ENCODE results near the gene SERPINA3. TPM values are rescaled to one million over a fixed set of nuclear protein-coding genes. Genes with fewer than 3 reads are reported as not detected.

SERPINA3 gene
- total RNA-seq, 1 donor from 2014 or later: not detected

DNA sequence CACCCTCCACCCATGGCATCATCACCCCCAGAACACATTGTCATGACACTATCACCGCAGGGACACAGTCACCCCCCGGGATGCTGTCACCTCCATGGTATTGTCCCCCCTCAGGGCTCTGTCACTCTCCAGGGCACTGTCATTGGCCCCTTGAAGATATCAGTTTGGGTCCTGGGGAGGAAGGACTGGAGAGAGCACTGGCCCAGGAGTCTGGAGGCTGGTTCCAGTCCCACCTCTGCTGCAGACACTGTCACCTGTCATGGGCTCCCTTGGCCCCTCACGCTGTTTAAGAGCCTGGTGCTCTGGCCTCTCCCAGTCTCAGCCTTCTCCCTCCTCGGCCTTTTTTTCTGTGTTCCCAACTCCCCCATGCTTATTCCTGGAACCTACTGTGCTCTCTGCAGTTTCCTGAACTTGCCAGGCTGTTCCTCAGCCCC is 31.9 kb downstream of the SERPINA3 start:
- H3K27me3 ChIP-seq: no peaks in the 10 kb centered on the region
- no peak overlapping the region for H3K9ac ChIP-seq
- no peaks in the 10 kb centered on the region for H3K79me2 ChIP-seq (ENCODE audit: low read depth)
- no peak overlapping the region for H3K4me2 ChIP-seq
- H3K36me3 Mint-ChIP-seq: no peaks in the 10 kb centered on the region
- H3K27ac ChIP-seq: no peak overlapping the region
- DNase-seq (ENCODE audit: low spot score): no peak
- H3K9me3 ChIP-seq (ENCODE audit: low read depth): no peaks in the 10 kb centered on the region
- no peaks in the 10 kb centered on the region for H3K4me1 ChIP-seq
- peak overlapping the region; percentile 21 for H3K4me3 Mint-ChIP-seq
- H3F3A ChIP-seq (ENCODE audit: low read depth): no peaks in the 10 kb centered on the region
- H3K36me3 ChIP-seq: no peaks in the 10 kb centered on the region
- peak overlapping the region; percentile 41 for H3K27ac Mint-ChIP-seq
- H2AFZ ChIP-seq (replicated peaks): no peak overlapping the region
- H3K4me3 ChIP-seq: no peak overlapping the region
- peaks cover 7% of the 10 kb centered on the region for H3K9me3 Mint-ChIP-seq
- H4K20me1 ChIP-seq (ENCODE audit: low read depth): no peaks in the 10 kb centered on the region
- peaks cover 9% of the 10 kb centered on the region for H3K4me1 Mint-ChIP-seq
- H3K27me3 Mint-ChIP-seq (ENCODE audit: insufficient read depth, low read depth): peaks cover 6% of the 10 kb centered on the region
- TF ChIP-seq EZH2 (IDR thresholded peaks at IDR 0.05): no peak
- TF ChIP-seq EZH2phosphoT487 (IDR thresholded peaks at IDR 0.05): no peak
- TF ChIP-seq, protein P1, sequence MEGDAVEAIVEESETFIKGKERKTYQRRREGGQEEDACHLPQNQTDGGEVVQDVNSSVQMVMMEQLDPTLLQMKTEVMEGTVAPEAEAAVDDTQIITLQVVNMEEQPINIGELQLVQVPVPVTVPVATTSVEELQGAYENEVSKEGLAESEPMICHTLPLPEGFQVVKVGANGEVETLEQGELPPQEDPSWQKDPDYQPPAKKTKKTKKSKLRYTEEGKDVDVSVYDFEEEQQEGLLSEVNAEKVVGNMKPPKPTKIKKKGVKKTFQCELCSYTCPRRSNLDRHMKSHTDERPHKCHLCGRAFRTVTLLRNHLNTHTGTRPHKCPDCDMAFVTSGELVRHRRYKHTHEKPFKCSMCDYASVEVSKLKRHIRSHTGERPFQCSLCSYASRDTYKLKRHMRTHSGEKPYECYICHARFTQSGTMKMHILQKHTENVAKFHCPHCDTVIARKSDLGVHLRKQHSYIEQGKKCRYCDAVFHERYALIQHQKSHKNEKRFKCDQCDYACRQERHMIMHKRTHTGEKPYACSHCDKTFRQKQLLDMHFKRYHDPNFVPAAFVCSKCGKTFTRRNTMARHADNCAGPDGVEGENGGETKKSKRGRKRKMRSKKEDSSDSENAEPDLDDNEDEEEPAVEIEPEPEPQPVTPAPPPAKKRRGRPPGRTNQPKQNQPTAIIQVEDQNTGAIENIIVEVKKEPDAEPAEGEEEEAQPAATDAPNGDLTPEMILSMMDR (IDR thresholded peaks at IDR 0.05): no peak

DNA sequence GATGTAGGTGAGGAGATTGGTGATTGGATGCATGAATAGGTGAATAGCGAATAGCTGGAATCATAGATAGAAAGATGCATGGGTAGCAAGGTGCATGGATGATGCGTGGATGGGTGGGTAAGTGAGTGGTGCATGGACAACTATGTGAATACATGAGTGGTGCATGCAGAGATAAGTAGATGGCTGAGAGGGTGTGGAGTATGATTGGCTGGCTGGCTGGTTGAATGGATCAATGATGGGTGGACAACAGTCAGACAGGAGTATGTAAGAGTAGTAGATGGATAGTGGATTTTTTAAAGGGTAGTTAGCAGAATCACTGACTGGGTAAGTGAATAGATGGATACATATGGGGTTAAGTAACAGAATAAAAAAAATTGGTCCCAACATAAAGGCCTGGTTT is 33.9 kb downstream of the SERPINA3 start:
- Mint-ChIP-seq H3K9me3 (peaks cover 7% of the 10 kb centered on the region), H3K27ac (no peak overlapping the region), H3K27me3 (ENCODE audit: insufficient read depth, low read depth) (peaks cover 6% of the 10 kb centered on the region), H3K36me3 (no peaks in the 10 kb centered on the region), H3K4me1 (peaks cover 9% of the 10 kb centered on the region), H3K4me3 (no peak overlapping the region)
- Histone ChIP-seq H4K20me1 (ENCODE audit: low read depth) (no peaks in the 10 kb centered on the region), H3K27ac (no peak overlapping the region), H3K4me2 (no peak overlapping the region), H3K4me3 (no peak overlapping the region), H3K79me2 (ENCODE audit: low read depth) (no peaks in the 10 kb centered on the region), H3K36me3 (no peaks in the 10 kb centered on the region), H3K27me3 (no peaks in the 10 kb centered on the region), H2AFZ (replicated peaks) (no peak overlapping the region), H3F3A (ENCODE audit: low read depth) (no peaks in the 10 kb centered on the region), H3K4me1 (no peaks in the 10 kb centered on the region), H3K9me3 (ENCODE audit: low read depth) (no peaks in the 10 kb centered on the region), H3K9ac (no peak overlapping the region)
- no peak for DNase-seq (ENCODE audit: low spot score)
- TF ChIP-seq, protein P1 (IDR thresholded peaks at IDR 0.05): no peak
- TF ChIP-seq EZH2phosphoT487 (IDR thresholded peaks at IDR 0.05): no peak
- no peak for TF ChIP-seq EZH2 (IDR thresholded peaks at IDR 0.05)

DNA sequence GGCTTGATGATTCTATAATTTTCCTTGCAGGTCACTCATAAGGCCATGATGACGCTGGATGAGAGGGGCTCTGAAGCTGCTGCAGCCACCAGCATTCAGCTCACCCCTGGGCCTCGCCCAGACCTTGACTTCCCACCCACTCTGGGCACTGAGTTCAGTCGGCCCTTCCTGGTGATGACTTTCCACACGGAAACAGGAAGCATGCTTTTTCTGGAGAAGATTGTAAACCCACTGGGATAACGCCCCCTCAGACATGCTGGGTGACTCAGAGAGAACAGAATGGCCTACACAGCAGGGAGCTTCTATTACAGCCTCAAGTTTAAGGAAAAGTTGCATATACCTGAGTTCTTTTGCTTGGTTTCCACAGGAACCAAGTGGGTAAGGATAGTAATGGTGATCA is 34.3 kb downstream of the SERPINA3 start:
- peaks cover 9% of the 10 kb centered on the region for H3K4me1 Mint-ChIP-seq
- H3K4me3 Mint-ChIP-seq: no peak overlapping the region
- peaks cover 7% of the 10 kb centered on the region for H3K9me3 Mint-ChIP-seq
- H3K27ac ChIP-seq: no peak overlapping the region
- no peaks in the 10 kb centered on the region for H3F3A ChIP-seq (ENCODE audit: low read depth)
- H4K20me1 ChIP-seq (ENCODE audit: low read depth): no peaks in the 10 kb centered on the region
- no peaks in the 10 kb centered on the region for H3K9me3 ChIP-seq (ENCODE audit: low read depth)
- H2AFZ ChIP-seq (replicated peaks): no peak overlapping the region
- no peak overlapping the region for H3K4me2 ChIP-seq
- H3K36me3 Mint-ChIP-seq: no peaks in the 10 kb centered on the region
- no peaks in the 10 kb centered on the region for H3K4me1 ChIP-seq
- no peak for DNase-seq (ENCODE audit: low spot score)
- H3K27me3 Mint-ChIP-seq (ENCODE audit: insufficient read depth, low read depth): peaks cover 6% of the 10 kb centered on the region
- H3K79me2 ChIP-seq (ENCODE audit: low read depth): no peaks in the 10 kb centered on the region
- H3K27ac Mint-ChIP-seq: no peak overlapping the region
- no peaks in the 10 kb centered on the region for H3K27me3 ChIP-seq
- TF ChIP-seq, protein P1 (IDR thresholded peaks at IDR 0.05): no peak
- H3K4me3 ChIP-seq: no peak overlapping the region
- no peaks in the 10 kb centered on the region for H3K36me3 ChIP-seq
- no peak overlapping the region for H3K9ac ChIP-seq
